ENCODE results near the gene THOC6.
"Not testable (repeated sequence)": the region's sequence is repeated elsewhere in the genome, so short reads cannot be mapped to it uniquely, and the experiment has no call there.

Gene THOC6

DNA sequence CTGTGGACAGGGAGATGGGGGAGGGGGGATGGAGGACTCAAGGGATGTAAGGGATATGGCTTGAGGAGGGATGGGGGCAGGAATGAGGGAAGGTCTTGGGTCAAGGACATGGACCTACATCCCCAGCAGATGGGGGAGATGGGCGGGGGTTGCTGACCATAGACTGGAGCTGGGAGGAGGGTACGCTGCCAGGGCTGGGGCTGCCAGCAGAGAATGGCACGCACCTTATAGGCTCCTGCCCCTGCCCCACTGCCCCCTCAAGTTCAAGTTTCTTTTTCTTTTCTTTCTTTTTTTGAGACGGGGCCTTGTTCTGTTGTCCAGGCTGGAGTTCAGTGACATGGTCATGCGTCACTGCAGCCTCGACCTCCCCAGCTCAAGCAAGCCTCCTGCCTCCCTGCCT, 52.1 kb downstream of the THOC6 start:
- DNase-seq = not testable (repeated sequence)

- DNase-seq = no peak
Observed at GRCh38 chr16:3076577-3076976, 52.7 kb downstream of the THOC6 start.

Measured in NCI-H510A treated with DMSO at 0.1 percent for 48 hours (cell line).